ENCODE results near the gene SLC24A4.

SLC24A4 gene

DNA sequence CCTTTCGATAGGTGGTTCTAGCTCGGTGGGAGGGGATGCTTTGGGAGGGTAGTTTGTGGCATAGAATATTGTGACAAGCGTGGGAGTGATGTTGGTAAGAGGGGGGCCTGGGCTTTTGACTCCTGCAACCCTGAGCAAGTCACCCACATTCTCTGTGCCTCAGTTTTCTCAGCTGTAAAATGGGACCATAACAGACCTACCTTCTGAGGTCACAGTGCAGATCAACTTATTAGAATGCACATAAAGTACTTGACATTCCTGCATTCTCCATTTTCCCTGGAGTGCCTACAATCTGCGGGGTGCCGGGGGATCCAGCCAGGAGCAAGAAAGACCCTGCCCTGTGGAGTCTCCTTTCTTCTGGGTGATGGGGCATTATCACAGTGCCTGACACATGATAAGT lies 63.2 kb downstream of the SLC24A4 start:
- Histone ChIP-seq H3K9ac (ENCODE audit: low read depth, low read length, poor library complexity, severe bottlenecking) (no peak overlapping the region), H4K20me1 (ENCODE audit: insufficient read depth, low read length, poor library complexity, severe bottlenecking) (no peaks in the 10 kb centered on the region), H3K9me2 (replicated peaks; ENCODE audit: low read depth, low read length) (no peaks in the 10 kb centered on the region)

DNA sequence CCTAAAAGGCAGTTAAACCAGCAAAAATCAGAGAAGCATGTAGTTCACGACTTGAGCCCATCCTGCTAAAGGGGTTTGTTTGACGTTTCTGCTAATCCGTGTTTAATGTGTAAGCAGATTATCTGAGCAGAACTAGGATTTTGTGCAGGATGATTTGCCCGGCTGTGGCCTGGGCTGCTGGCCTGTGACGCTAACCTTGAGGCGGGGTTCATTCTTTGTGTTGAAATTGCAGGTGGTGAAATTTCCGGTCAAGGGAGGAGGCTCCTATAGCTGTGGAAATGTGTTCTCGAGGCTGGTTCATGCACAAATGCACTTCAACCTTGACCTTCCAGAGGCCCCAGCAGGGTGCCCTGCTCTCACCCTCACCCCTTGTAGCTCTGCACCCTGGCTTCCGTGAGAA lies 63.7 kb downstream of the SLC24A4 start:
- Histone ChIP-seq H2AFZ (ENCODE audit: low read length) (no peak overlapping the region), H3K9ac (ENCODE audit: low read depth, low read length, poor library complexity, severe bottlenecking) (no peak overlapping the region), H3K4me3 (ENCODE audit: low read length, poor library complexity, severe bottlenecking) (no peak overlapping the region), H3F3A (ENCODE audit: low read depth) (no peaks in the 10 kb centered on the region), H3K79me2 (ENCODE audit: insufficient read depth, low read length) (no peaks in the 10 kb centered on the region), H4K20me1 (ENCODE audit: insufficient read depth, low read length, poor library complexity, severe bottlenecking) (no peaks in the 10 kb centered on the region), H3K9me2 (replicated peaks; ENCODE audit: low read depth, low read length) (no peaks in the 10 kb centered on the region), H3K27me3 (ENCODE audit: insufficient read depth, low read length, poor library complexity, severe bottlenecking) (no peaks in the 10 kb centered on the region), H3K9me3 (ENCODE audit: insufficient read depth, low read depth, low read length) (no peaks in the 10 kb centered on the region), H3K36me3 (ENCODE audit: insufficient read depth, low read length) (no peaks in the 10 kb centered on the region), H3K4me2 (ENCODE audit: low read depth, low read length, poor library complexity, severe bottlenecking) (no peak overlapping the region), H3K4me1 (ENCODE audit: insufficient read depth, low read length, poor library complexity, severe bottlenecking) (peaks cover 15% of the 10 kb centered on the region)
- no peak for TF ChIP-seq EZH2phosphoT487 (IDR thresholded peaks at IDR 0.05; ENCODE audit: borderline replicate concordance)
- TF ChIP-seq, protein P1, sequence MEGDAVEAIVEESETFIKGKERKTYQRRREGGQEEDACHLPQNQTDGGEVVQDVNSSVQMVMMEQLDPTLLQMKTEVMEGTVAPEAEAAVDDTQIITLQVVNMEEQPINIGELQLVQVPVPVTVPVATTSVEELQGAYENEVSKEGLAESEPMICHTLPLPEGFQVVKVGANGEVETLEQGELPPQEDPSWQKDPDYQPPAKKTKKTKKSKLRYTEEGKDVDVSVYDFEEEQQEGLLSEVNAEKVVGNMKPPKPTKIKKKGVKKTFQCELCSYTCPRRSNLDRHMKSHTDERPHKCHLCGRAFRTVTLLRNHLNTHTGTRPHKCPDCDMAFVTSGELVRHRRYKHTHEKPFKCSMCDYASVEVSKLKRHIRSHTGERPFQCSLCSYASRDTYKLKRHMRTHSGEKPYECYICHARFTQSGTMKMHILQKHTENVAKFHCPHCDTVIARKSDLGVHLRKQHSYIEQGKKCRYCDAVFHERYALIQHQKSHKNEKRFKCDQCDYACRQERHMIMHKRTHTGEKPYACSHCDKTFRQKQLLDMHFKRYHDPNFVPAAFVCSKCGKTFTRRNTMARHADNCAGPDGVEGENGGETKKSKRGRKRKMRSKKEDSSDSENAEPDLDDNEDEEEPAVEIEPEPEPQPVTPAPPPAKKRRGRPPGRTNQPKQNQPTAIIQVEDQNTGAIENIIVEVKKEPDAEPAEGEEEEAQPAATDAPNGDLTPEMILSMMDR (conservative IDR thresholded peaks at IDR 0.05; ENCODE audit: low read length): no peak

More for the DNA sequence above, 63.2 kb downstream of the SLC24A4 start:
- Histone ChIP-seq H3K79me2 (ENCODE audit: insufficient read depth, low read length) (no peaks in the 10 kb centered on the region), H3K4me3 (ENCODE audit: low read length, poor library complexity, severe bottlenecking) (no peak overlapping the region), H3F3A (ENCODE audit: low read depth) (no peaks in the 10 kb centered on the region), H3K9me3 (ENCODE audit: insufficient read depth, low read depth, low read length) (no peaks in the 10 kb centered on the region), H2AFZ (ENCODE audit: low read length) (no peak overlapping the region), H3K4me2 (ENCODE audit: low read depth, low read length, poor library complexity, severe bottlenecking) (no peak overlapping the region), H3K27me3 (ENCODE audit: insufficient read depth, low read length, poor library complexity, severe bottlenecking) (no peaks in the 10 kb centered on the region), H3K4me1 (ENCODE audit: insufficient read depth, low read length, poor library complexity, severe bottlenecking) (peaks cover 14% of the 10 kb centered on the region), H3K36me3 (ENCODE audit: insufficient read depth, low read length) (no peaks in the 10 kb centered on the region)
- no peak for TF ChIP-seq EZH2phosphoT487 (IDR thresholded peaks at IDR 0.05; ENCODE audit: borderline replicate concordance)
- TF ChIP-seq, protein P1 (conservative IDR thresholded peaks at IDR 0.05; ENCODE audit: low read length): no peak

DNA sequence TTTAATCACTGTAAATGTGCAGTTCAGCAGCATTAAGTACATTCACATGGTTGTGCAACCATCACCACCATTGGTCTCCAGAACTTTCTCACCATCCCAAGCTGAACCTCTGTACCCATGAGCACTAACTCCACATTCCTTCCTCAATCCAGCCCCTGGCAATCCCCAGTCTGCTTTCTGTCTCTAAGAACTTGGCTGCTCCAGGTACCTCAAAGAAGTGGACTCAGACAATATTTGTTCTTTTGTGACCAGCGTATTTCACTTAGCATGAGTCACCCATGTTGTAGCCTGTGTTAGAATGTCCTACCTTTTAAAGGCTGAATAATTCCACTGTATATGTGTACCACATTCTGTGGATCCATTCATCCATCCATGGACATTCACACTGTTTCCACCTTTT lies 64.6 kb downstream of the SLC24A4 start:
- Histone ChIP-seq H2AFZ (ENCODE audit: low read length) (no peak overlapping the region), H3K4me1 (ENCODE audit: insufficient read depth, low read length, poor library complexity, severe bottlenecking) (peaks cover 19% of the 10 kb centered on the region), H3K4me3 (ENCODE audit: low read length, poor library complexity, severe bottlenecking) (no peak overlapping the region), H3K9ac (ENCODE audit: low read depth, low read length, poor library complexity, severe bottlenecking) (no peak overlapping the region), H3K36me3 (ENCODE audit: insufficient read depth, low read length) (no peaks in the 10 kb centered on the region), H3F3A (ENCODE audit: low read depth) (no peaks in the 10 kb centered on the region), H3K9me2 (replicated peaks; ENCODE audit: low read depth, low read length) (no peaks in the 10 kb centered on the region), H3K9me3 (ENCODE audit: insufficient read depth, low read depth, low read length) (no peaks in the 10 kb centered on the region), H3K27me3 (ENCODE audit: insufficient read depth, low read length, poor library complexity, severe bottlenecking) (no peaks in the 10 kb centered on the region), H4K20me1 (ENCODE audit: insufficient read depth, low read length, poor library complexity, severe bottlenecking) (no peaks in the 10 kb centered on the region), H3K4me2 (ENCODE audit: low read depth, low read length, poor library complexity, severe bottlenecking) (no peak overlapping the region), H3K79me2 (ENCODE audit: insufficient read depth, low read length) (no peaks in the 10 kb centered on the region)
- no peak for TF ChIP-seq EZH2phosphoT487 (IDR thresholded peaks at IDR 0.05; ENCODE audit: borderline replicate concordance)

DNA sequence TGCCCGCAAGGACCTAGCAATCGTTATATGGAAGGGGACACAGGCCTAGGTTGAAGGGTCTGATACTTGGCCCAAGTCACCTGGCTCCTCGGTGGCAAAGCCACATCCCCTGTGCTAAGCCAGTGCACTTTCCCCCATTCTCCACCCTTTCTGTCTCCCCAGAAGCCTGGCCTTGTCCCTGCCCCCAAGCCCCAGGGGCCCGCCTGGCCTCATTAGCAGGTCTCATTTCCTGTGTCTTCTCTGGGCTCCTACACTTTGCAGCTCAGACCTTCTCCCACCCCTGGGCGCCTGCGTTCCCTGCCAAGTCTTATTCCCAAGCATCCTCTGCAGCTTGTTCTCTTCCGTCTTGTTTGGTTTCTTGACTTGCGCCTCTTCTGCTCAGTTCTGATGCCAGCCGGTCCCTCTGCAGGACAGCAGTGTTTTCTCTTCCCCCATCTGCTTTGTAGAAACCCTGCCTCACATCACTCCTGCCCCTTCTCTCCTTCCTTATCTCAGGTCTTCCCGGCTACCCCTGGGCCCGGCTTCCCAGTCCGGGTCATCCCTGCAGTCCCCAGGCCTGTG lies 66.7 kb downstream of the SLC24A4 start:
- H3K27me3 ChIP-seq (ENCODE audit: insufficient read depth, low read length, poor library complexity, severe bottlenecking): no peaks in the 10 kb centered on the region
- peak overlapping the region; percentile 24; the same call in 1 of the 2 replicates for H2AFZ ChIP-seq (ENCODE audit: low read length)
- no peaks in the 10 kb centered on the region for H3K9me2 ChIP-seq (replicated peaks; ENCODE audit: low read depth, low read length)
- TF ChIP-seq, protein P1 (conservative IDR thresholded peaks at IDR 0.05; ENCODE audit: low read length): no peak
- TF ChIP-seq EZH2phosphoT487 (IDR thresholded peaks at IDR 0.05; ENCODE audit: borderline replicate concordance): no peak
- H3K9ac ChIP-seq (ENCODE audit: low read depth, low read length, poor library complexity, severe bottlenecking): no peak overlapping the region
- H3K36me3 ChIP-seq (ENCODE audit: insufficient read depth, low read length): no peaks in the 10 kb centered on the region
- no peaks in the 10 kb centered on the region for H3K79me2 ChIP-seq (ENCODE audit: insufficient read depth, low read length)
- peaks cover 19% of the 10 kb centered on the region for H3K4me1 ChIP-seq (ENCODE audit: insufficient read depth, low read length, poor library complexity, severe bottlenecking)
- H3F3A ChIP-seq (ENCODE audit: low read depth): no peaks in the 10 kb centered on the region
- H3K9me3 ChIP-seq (ENCODE audit: insufficient read depth, low read depth, low read length): no peaks in the 10 kb centered on the region
- no peak overlapping the region for H3K4me3 ChIP-seq (ENCODE audit: low read length, poor library complexity, severe bottlenecking)
- H3K4me2 ChIP-seq (ENCODE audit: low read depth, low read length, poor library complexity, severe bottlenecking): peak overlapping the region; percentile 31
- no peaks in the 10 kb centered on the region for H4K20me1 ChIP-seq (ENCODE audit: insufficient read depth, low read length, poor library complexity, severe bottlenecking)
